Neutrophil (primary cell): ENCODE data around the gene HNF1B.

Experiments
- H3K27ac ChIP-seq: fragments of 200-600 bp; sonication (generic); 2 replicates; pipeline ENCODE4 v1.5.1; 2016; ENCODE audit warnings: mild to moderate bottlenecking, moderate library complexity
- H3K27me3 ChIP-seq: fragments of 200-600 bp; sonication (generic); 2 replicates; pipeline ENCODE4 v1.6.0; 2016; ENCODE audit warnings: mild to moderate bottlenecking
- H3K36me3 ChIP-seq: fragments of 200-600 bp; sonication (generic); 2 replicates; pipeline ENCODE4 v1.5.1; 2017
- H3K4me1 ChIP-seq, 2 experiments: fragments of 200-600 bp in 1 of 2; sonication (generic) in 1 of 2; 1 replicate in 1 of 2; 2 replicates in 1 of 2; pipeline versions ENCODE4 v1.5.1 to v1.6.1; 2013 to 2016; ENCODE audit warnings: low read depth in 1 of 2, low read length in 1 of 2, mild to moderate bottlenecking in 1 of 2, moderate library complexity in 1 of 2; ENCODE audit not compliant: control insufficient read depth in 1 of 2, insufficient read depth in 1 of 2
- H3K4me3 ChIP-seq, 2 experiments: fragments of 200-600 bp in 1 of 2; sonication (generic) in 1 of 2; 1 replicate in 1 of 2; 2 replicates in 1 of 2; pipeline ENCODE4 v1.5.1; 2013 to 2016; ENCODE audit warnings: low read depth in 1 of 2, low read length in 1 of 2, mild to moderate bottlenecking in 1 of 2, moderate library complexity in 1 of 2
- H3K9me3 ChIP-seq: fragments of 200-600 bp; sonication (generic); 2 replicates; pipeline ENCODE4 v1.5.1; 2016
- TF ChIP-seq, protein P1 (sequence below): fragments of 200-600 bp; sonication (generic); IDR thresholded peaks from 2 replicates; pipeline ENCODE4 v1.5.1; 2016; ENCODE audit warnings: antibody characterized with exemption

Gene HNF1B

DNA sequence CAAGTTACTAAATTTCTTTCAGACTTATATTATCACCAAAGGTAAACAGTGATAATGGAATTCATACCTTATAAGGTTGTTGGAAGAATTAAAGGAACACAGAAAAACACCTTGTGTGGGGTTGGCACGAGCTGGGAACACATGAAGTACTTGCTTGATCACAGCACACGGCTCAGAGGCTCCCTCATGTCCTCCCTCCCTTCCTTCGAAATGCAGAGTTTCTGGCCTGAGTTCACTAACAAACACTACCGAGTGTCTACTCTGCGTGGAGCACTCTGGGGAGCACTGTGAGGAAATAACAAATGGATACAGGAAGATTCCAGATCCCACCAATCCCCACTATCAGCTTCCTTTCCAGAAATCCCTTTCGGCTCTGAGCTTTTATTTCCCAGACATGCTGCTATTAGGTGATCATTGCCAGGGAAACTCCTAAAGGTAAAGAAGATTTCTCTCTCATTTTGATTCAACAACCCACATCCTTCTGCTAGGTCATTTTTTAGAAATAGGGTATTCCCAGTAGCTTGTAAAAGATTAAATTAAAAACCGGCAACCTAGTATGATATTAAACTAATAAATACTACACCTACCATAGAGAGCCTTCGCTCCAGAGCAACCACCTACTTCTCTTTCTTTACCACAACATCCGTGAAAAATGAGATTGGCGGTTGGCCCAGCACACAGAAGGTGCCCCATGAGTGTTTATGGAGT is 6.1 kb upstream of the HNF1B start:
- H3K4me3 ChIP-seq = no peak overlapping the region
- H3K4me1 ChIP-seq = no peaks in the 10 kb centered on the region
- no peak overlapping the region for H3K27ac ChIP-seq
- H3K27me3 ChIP-seq = peaks cover 60% of the 10 kb centered on the region
- TF ChIP-seq, protein P1, sequence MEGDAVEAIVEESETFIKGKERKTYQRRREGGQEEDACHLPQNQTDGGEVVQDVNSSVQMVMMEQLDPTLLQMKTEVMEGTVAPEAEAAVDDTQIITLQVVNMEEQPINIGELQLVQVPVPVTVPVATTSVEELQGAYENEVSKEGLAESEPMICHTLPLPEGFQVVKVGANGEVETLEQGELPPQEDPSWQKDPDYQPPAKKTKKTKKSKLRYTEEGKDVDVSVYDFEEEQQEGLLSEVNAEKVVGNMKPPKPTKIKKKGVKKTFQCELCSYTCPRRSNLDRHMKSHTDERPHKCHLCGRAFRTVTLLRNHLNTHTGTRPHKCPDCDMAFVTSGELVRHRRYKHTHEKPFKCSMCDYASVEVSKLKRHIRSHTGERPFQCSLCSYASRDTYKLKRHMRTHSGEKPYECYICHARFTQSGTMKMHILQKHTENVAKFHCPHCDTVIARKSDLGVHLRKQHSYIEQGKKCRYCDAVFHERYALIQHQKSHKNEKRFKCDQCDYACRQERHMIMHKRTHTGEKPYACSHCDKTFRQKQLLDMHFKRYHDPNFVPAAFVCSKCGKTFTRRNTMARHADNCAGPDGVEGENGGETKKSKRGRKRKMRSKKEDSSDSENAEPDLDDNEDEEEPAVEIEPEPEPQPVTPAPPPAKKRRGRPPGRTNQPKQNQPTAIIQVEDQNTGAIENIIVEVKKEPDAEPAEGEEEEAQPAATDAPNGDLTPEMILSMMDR = no peak
- no peaks in the 10 kb centered on the region for H3K9me3 ChIP-seq
- H3K36me3 ChIP-seq = no peaks in the 10 kb centered on the region

DNA sequence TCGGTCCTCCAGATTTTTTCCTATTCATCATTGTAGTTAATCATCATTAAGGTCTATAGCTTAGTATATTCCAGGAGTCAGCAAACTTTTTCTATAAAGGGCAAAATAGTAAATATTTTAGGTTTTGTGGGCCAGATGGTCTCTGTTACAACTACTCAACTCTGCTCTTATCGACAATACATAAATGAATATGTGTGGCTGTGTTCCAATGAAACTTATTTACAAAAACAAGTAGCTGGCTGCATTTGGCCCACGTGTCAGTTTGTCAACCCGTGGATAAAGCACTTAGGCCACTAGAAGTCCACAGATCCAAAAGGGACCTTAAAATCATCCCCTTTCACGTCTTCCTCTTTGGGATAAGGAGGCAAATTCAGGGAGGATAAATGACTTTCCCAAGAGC is 5.4 kb upstream of the HNF1B start:
- peaks cover 66% of the 10 kb centered on the region for H3K27me3 ChIP-seq
- TF ChIP-seq, protein P1 = no peak
- H3K27ac ChIP-seq = no peak overlapping the region
- no peak overlapping the region for H3K4me3 ChIP-seq
- H3K36me3 ChIP-seq = no peaks in the 10 kb centered on the region
- H3K9me3 ChIP-seq = no peaks in the 10 kb centered on the region
- peaks cover 2 to 5% of the 10 kb centered on the region in 2 experiments for H3K4me1 ChIP-seq

DNA sequence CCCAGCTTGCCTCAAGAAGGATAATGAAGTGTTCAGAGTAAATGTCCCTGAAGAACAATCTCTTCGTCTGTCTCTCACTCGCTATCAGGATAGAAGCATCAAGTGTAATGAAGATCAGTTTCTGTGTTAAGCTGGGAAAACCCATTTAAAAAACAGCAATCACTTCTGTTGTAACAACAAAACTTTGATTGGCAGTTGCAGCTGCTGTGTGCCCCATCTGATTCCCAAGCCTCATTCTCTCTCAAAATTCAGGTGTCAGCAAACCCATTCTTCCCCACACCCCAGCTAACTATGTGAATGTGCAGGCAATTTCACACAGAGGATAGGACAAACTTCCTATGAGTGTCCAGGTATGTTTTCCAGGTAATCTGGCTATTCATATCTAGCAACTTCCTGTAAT is 2.4 kb upstream of the HNF1B start:
- Histone ChIP-seq H3K36me3 (no peaks in the 10 kb centered on the region), H3K4me3 (no peak overlapping the region), H3K9me3 (no peaks in the 10 kb centered on the region), H3K27me3 (peaks cover 94% of the 10 kb centered on the region), H3K4me1 (peaks cover 23 to 36% of the 10 kb centered on the region in 2 experiments), H3K27ac (no peak overlapping the region)
- TF ChIP-seq, protein P1 = no peak

DNA sequence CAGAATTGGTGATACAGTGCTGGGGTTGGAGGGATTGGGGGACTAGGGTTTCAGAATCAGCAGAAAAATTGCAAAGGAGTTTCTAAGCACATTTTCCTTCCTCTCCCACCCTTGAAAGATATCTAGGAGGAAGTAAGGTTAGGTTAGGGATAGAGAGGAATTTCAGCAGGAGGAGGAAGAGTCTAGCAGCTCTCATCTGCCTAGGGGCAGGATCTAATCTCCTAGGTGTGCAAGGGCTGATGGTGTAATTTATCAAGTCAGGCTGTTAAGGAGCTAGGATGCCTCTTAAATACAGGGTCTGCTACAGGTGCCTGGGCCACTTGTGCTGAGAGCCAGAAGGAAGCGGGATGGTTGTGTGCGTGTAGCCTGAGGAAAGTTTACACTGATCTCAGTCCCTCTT is 1.8 kb upstream of the HNF1B start:
- TF ChIP-seq, protein P1 = no peak
- no peaks in the 10 kb centered on the region for H3K9me3 ChIP-seq
- H3K4me3 ChIP-seq = no peak overlapping the region
- H3K27ac ChIP-seq = no peak overlapping the region
- H3K27me3 ChIP-seq = peaks cover 95% of the 10 kb centered on the region
- peaks cover 29 to 42% of the 10 kb centered on the region in 2 experiments for H3K4me1 ChIP-seq
- no peaks in the 10 kb centered on the region for H3K36me3 ChIP-seq

DNA sequence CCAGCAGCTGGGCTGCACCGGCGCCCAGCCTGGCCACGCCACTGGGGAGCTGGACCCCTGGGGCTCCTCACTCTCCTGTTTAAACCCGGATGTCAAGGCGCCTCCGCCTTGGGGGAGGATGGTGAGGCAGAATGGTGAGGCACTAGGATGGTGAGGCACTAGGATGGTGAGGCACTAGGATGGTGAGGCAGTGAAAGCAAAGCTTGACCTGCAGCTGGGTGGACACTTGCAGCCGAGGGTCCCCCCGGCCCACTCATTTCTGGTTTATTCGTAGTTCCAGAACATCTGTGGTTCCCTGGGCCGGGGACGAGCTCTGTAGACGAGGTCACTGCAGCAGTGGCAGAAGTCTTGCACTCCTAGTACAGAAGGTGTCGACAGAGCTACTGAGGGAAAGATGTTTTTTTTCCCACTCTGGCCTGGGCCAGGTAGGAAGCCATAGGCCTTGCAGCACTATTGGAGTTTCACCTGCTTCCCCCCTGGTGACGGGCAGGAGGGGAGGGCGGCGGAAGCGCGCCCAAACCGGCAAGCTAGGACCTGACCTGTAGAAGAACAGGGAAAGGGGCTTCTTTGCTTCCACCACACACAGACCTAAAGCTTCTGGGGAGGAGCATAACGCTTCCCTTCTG is 1.1 kb upstream of the HNF1B start:
- Histone ChIP-seq H3K4me3 (no peak overlapping the region), H3K4me1 (peaks cover 29 to 44% of the 10 kb centered on the region in 2 experiments)
- TF ChIP-seq, protein P1 = no peak

More for the DNA sequence above, 1.1 kb upstream of the HNF1B start:
- Histone ChIP-seq H3K27me3 (peaks cover 97% of the 10 kb centered on the region), H3K27ac (no peak overlapping the region), H3K36me3 (no peaks in the 10 kb centered on the region), H3K9me3 (no peaks in the 10 kb centered on the region)
